Measurements from ENCODE around the gene LRP8.

Gene LRP8
- long read RNA-seq, donor 1 = 0 reads
- long read RNA-seq, donor 2 = 0 reads
- long read RNA-seq, donor 3 = 0 reads
- long read RNA-seq, donor 4 = 0 reads
- long read RNA-seq, donor 5 = 0 reads
- long read RNA-seq, donor 6 = 0 reads
- long read RNA-seq, donor 7 = 0 reads
- long read RNA-seq, donor 8 = 0 reads

GRCh38 chr1:53328009-53328461 is at the start of gene LRP8:
LRP8 (minus strand) TSS chr1:53328070; CDS start chr1:53327912, 158 bp downstream.
- DNase-seq = peak; percentile 68

- no peak for DNase-seq
Measured at GRCh38 chr1:53377438-53377841, 49.6 kb upstream of the LRP8 start.

- no peak for DNase-seq
Measured at GRCh38 chr1:53376742-53377437, 49.0 kb upstream of the LRP8 start.

DNA sequence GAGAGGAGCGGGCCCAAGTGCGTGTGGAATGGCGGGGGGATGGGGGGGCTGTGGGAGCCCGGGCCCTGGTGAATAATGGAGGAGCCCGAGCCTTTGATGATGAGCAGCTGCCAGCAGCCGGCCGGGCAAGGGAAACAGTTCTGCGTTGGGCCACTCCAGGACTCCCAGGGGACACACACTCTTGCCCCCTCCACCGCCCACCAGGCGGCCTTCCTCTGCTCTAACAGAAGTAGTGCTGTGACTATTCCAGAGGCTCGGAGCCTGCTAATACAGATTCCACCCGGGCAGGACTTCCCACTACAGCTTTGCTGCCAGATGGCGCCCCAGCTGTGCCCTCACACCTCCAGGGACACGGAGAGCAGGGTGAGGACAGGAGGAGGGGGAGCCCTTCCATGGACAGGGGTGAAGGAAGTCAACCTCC is 48.2 kb upstream of the LRP8 start:
- no peak for DNase-seq

GRCh38 chr1:53375440-53375839 is 47.6 kb upstream of the LRP8 start:
- DNase-seq = no peak

GRCh38 chr1:53373246-53373645 is 45.4 kb upstream of the LRP8 start:
- DNase-seq = no peak

DNA sequence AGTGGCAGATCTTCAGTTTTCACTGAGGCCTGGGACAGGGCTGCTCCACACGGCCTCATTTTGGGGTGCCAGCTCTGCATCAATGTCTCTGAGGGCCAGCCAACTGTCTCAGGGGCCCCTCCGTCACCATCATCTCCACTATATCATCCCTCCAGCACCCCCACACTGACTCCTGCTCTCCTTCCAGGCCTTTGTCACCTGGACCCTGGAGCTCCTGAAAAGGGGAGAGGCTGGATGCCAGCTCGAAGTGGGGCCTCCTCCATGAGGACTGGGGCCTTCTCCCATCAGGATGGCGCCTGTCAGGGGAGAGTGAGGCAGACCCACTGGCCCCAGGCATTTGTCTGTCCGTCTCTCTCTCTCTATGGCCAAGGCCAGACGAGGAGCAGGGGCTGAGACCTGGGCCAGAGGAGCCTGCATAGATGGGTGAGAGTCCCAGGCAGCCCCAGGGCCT is 44.7 kb upstream of the LRP8 start:
- no peak for DNase-seq

DNA sequence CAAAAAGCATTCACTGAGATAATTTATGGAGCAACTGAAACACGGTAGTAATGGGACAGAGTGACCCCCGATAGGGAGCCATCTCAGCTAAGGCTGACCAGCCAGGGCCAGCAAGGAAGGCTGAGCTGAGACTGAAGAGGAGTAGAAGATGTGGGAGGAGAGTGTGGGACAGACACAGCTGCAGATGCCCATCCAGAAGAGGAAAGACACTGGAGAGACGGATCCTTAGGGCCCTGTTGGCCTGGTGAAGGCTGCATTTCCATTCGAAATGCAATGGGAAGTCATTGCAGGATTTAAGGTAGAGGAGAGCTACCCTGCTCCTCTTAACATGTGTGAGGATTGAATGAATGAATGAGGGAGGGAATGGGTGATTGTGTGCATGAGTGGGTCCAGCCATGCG is 44.0 kb upstream of the LRP8 start:
- DNase-seq = no peak

DNA sequence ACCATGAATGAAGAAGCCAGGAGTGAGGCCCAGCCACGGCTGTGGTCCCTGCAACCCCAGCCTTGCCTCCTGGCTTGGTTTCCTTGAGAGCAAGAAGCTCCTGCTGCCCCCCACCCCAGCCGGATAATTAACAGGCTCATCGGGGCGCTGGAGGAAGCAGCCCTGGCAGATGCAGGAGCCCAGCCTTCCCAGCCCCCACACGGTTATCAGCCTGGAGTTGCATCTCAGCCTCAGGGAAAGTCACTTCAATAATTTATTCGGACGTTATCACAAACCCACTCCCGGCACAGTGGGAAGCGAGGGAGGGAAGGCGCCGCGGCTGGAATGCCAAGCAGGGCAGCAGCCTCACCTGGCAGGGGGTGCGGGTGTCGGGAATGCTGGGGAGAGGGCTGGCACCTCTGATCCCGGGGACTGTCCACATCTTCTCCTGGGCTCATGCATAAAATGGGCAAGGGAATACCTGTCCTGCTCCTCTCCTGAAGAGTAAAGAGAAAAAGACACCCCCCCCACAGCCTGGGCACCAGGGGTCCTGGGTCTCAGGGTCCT is 43.3 kb upstream of the LRP8 start:
- DNase-seq = no peak

DNA sequence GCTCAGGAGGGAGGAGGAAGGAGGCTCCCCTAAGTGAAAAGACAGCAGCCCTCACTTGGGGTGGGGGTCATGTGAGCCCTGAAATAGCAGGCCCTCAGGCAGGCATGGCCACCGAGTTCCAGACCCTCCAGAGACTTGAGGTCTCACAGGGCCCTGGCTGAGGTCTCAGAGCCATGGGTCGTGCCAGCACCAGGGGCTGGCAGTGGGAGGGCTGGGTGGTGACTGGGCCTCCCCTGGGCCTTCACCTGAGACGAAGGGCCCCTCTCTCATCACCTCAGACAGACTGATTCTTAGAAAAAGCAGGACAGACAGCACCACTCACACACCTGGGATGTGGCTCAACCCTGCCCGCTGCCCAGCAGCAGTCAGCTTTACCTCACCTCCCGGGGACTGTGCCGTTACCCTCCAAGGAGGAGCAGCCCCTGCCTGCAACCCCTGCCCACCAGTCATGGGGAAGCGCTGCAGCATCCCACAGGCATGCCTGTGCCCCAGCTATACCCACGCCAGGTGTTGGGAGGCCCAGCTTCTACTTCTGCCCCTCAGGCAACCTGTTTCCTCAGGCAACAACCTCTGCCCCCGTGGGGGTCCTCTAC is 42.6 kb upstream of the LRP8 start:
- no peak for DNase-seq

DNA sequence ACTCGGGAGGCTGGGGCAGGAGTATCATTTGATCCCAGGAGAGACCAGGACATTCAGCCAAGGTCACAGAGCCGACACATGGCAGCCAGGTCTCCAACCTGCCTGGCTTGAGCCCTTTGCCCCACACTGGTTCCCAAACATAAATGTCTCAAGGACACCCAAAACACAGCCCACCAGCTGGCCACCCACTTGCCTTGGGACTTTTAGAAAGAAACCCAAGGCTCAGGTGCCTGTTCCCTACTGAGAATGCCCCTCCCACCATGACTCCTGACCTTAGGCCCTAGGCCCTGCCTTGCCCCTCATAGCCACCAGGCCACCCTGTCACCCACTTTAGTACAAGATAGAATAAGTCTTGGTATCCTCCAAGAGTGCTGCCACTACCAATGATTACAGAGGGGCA is 41.9 kb upstream of the LRP8 start:
- no peak for DNase-seq

- no peak for DNase-seq
Measured at GRCh38 chr1:53369034-53369750, 41.3 kb upstream of the LRP8 start.

GRCh38 chr1:53368314-53369033 is 40.6 kb upstream of the LRP8 start:
- no peak for DNase-seq

- DNase-seq = no peak
Measured at GRCh38 chr1:53367503-53368313, 39.8 kb upstream of the LRP8 start.

DNA sequence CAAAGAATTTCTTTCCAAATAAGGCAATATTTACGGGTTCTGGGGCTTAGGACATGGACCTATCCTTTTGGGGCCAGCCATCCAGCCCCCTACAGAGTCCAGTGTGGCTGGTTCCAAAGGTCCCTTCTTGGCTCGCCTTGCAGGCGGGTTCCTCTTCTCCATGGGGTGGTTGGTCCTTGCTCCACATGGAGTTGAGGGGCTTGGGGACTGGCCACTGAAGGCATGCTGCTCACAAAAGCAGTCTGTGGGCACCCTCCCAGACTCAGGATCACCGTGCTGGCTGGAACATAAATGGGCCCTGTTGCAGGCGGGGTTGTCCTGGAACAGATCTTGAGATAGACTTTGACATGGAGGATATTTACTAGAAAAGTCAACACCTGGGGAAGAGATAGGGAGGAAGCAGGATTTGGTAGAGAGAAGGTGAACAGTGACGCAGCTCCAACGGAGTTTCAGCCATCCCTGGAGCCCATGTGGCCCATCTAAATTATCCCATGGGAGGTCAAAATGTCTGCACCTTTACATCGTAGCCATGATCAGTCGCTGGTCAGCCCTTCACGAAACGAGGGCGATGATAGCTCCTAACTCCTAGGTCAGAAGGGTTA is 39.1 kb upstream of the LRP8 start:
- no peak for DNase-seq

- DNase-seq = no peak
Measured at GRCh38 chr1:53365437-53366063, 37.7 kb upstream of the LRP8 start.

DNA sequence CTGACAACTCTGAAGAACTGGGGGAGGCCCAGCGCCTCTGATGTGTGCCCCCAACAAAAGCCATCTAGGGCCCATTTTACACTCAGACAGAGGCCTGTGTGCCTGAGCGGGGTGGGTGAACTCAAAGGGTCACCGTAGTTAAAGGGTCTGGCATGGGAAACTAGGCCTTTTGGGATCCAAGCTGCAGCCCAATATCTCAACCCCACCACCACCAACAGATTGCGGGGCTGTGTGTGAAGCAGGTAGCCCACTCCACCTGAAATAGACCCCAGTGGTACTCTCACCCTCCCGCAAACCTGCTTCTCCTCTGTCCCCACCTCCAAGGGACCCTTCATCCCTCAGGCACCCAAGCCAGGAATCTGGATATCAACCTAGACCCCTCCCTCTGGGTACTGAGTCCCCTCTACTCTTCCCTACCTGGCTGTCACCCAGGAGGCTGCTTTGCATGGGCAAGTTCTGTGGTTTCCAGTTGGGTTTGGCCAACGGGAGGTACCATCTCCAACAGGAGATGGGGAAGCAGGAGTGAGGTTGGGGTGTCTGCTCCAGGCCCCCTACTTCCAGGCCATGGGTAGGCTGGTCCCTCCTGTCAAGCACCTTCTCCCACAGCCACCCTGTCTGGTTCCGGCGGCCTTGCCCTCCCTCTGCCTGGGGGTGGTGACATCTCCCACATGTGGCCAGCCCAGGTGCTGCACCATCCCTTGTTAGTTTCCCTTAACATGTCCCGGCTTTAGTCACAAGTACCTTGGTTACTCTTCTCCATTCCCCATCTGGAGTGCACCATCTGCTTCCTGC is 35.2 kb upstream of the LRP8 start:
- no peak for DNase-seq

GRCh38 chr1:53362270-53362669 is 34.4 kb upstream of the LRP8 start:
- no peak for DNase-seq

- no peak for DNase-seq
Measured at GRCh38 chr1:53361541-53361961, 33.7 kb upstream of the LRP8 start.

GRCh38 chr1:53359934-53360276 is 32.0 kb upstream of the LRP8 start:
- no peak for DNase-seq

All from right kidney (tissue), 9 donors.